Measurements from ENCODE around the gene FOSL1. TPM values are rescaled to one million over a fixed set of nuclear protein-coding genes. Genes with fewer than 3 reads are reported as not detected.

FOSL1 gene
- total and polyA plus RNA-seq, 11 donors: 0.22 to 48.1 (median 1.5) TPM

DNA sequence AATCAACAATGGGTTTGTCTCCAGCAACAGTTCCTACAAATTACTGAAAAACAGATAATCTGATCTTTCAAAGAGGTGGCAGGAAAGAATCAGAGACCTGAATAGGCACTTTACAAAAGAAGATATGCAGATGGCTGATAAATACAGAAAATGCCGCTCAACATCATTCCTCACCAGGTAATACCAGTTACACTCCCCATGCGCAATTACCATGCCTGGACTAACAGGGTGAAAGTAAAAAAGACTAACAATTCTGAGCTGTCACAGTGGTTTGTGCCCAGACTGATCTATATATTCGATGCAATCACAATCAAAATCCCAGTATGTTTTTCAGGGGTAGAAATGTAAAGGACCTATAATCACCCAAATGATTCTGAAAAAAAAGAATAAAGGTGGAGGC, 56.4 kb downstream of the FOSL1 start:
- Histone ChIP-seq H3K36me3 (no peaks in the 10 kb centered on the region), H3K9me3 (no peaks in the 10 kb centered on the region), H3K27me3 (no peaks in the 10 kb centered on the region), H3K27ac (no peak overlapping the region), H3K4me1 (no peaks in the 10 kb centered on the region), H3K4me3 (no peak overlapping the region)
- TF ChIP-seq, protein P1, sequence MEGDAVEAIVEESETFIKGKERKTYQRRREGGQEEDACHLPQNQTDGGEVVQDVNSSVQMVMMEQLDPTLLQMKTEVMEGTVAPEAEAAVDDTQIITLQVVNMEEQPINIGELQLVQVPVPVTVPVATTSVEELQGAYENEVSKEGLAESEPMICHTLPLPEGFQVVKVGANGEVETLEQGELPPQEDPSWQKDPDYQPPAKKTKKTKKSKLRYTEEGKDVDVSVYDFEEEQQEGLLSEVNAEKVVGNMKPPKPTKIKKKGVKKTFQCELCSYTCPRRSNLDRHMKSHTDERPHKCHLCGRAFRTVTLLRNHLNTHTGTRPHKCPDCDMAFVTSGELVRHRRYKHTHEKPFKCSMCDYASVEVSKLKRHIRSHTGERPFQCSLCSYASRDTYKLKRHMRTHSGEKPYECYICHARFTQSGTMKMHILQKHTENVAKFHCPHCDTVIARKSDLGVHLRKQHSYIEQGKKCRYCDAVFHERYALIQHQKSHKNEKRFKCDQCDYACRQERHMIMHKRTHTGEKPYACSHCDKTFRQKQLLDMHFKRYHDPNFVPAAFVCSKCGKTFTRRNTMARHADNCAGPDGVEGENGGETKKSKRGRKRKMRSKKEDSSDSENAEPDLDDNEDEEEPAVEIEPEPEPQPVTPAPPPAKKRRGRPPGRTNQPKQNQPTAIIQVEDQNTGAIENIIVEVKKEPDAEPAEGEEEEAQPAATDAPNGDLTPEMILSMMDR (IDR thresholded peaks at IDR 0.05): no peak
- no peak for TF ChIP-seq POLR2A (IDR thresholded peaks at IDR 0.05)
- DNase-seq: no peak
- no peak for ATAC-seq
- intact Hi-C loops (cut with DNase I): no loop called here
- 91 to 97% (median 97%) methylated on average over 3 of the region's 3 CpGs for WGBS, 4 donors

DNA sequence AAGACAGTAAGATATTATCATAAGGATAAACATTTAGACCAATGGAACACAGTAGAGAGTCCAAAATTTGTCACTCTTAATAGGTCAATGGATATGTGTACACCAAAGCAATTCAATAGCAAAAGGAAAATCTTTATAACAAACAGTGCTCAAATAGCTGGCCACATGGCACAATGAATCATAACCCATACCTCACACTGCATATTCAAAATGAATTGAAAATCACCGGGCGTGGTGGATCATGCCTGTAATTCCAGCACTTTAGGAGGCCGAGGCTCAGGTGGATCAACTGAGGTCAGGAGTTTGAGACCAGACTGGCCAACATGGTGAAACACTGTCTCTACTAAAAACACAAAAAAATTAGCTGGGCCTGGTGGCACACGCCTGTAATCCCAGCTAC, 58.0 kb downstream of the FOSL1 start:
- ATAC-seq (no peak), DNase-seq (no peak)
- Histone ChIP-seq H3K27me3 (no peaks in the 10 kb centered on the region), H3K27ac (no peak overlapping the region), H3K4me1 (no peaks in the 10 kb centered on the region), H3K36me3 (no peaks in the 10 kb centered on the region), H3K9me3 (no peaks in the 10 kb centered on the region), H3K4me3 (no peak overlapping the region)
- WGBS, 4 donors: 95 to 98% (median 97%) methylated on average over 4 of the region's 4 CpGs
- intact Hi-C loops (cut with DNase I): no loop called here
- TF ChIP-seq, protein P1 (IDR thresholded peaks at IDR 0.05): no peak
- TF ChIP-seq POLR2A (IDR thresholded peaks at IDR 0.05): no peak

Other genes with a start within 250 kb of the FOSL1 start
- 10 to 100 TPM; 31.2 to 86.4 (median 42.3) TPM for gene RELA, start 237.5 kb downstream of the FOSL1 start, total RNA-seq
- gene RELA, start 237.5 kb downstream of the FOSL1 start, polyA plus RNA-seq: 10 to 100 TPM; 22.2 to 49.5 TPM
- gene KAT5, start 188.1 kb downstream of the FOSL1 start, total RNA-seq: 10 to 100 TPM; 36.4 to 52.5 (median 40.1) TPM
- gene KAT5, start 188.1 kb downstream of the FOSL1 start, polyA plus RNA-seq: 10 to 100 TPM; 39.4 to 62.5 TPM
- gene RNASEH2C, start 179.6 kb downstream of the FOSL1 start, total RNA-seq: 100 to 1,000 TPM in 2 of 9 donors, 10 to 100 TPM in 7; 31.7 to 131 (median 44.6) TPM
- gene RNASEH2C, start 179.6 kb downstream of the FOSL1 start, polyA plus RNA-seq: 100 to 1,000 TPM in 1 of 2 donors, 10 to 100 TPM in 1; 90.5 to 120 TPM
- gene AP5B1, start 119.4 kb downstream of the FOSL1 start, total RNA-seq: 10 to 100 TPM in 2 of 9 donors, 1 to 10 TPM in 7; 5.4 to 17.7 (median 8.7) TPM
- 1 to 10 TPM; 4.4 to 9.5 TPM for gene AP5B1, start 119.4 kb downstream of the FOSL1 start, polyA plus RNA-seq
- gene OVOL1, start 113.3 kb downstream of the FOSL1 start, total RNA-seq: not detected
- gene OVOL1, start 113.3 kb downstream of the FOSL1 start, polyA plus RNA-seq: not detected
- gene SNX32, start 66.4 kb downstream of the FOSL1 start, total RNA-seq: under 1 TPM in 4 of 9 donors, not detected in 5; 0.13 to 0.52 (median 0.37) TPM
- gene SNX32, start 66.4 kb downstream of the FOSL1 start, polyA plus RNA-seq: under 1 TPM; 0.11 to 0.54 TPM
- 100 to 1,000 TPM; 289 to 839 (median 424) TPM for gene CFL1, start 42.2 kb downstream of the FOSL1 start, total RNA-seq
- gene CFL1, start 42.2 kb downstream of the FOSL1 start, polyA plus RNA-seq: 100 to 1,000 TPM; 289 to 973 TPM
- gene MUS81, start 40.0 kb downstream of the FOSL1 start, total RNA-seq: 10 to 100 TPM; 24.6 to 39.6 (median 35.5) TPM
- gene MUS81, start 40.0 kb downstream of the FOSL1 start, polyA plus RNA-seq: 10 to 100 TPM; 53.0 to 56.1 TPM
- 100 to 1,000 TPM in 3 of 9 donors, 10 to 100 TPM in 6; 67.7 to 123 (median 88.7) TPM for gene EFEMP2, start 27.6 kb downstream of the FOSL1 start, total RNA-seq
- 10 to 100 TPM; 43.6 to 86.6 TPM for gene EFEMP2, start 27.6 kb downstream of the FOSL1 start, polyA plus RNA-seq
- 1 to 10 TPM in 3 of 9 donors, under 1 TPM in 5, not detected in 1; 0.16 to 9.4 (median 0.90) TPM for gene CTSW, start 20.6 kb downstream of the FOSL1 start, total RNA-seq
- gene CTSW, start 20.6 kb downstream of the FOSL1 start, polyA plus RNA-seq: under 1 TPM; 0.17 to 0.53 TPM
- gene FIBP, start 11.9 kb downstream of the FOSL1 start, total RNA-seq: 10 to 100 TPM; 48.2 to 93.9 (median 57.3) TPM
- 10 to 100 TPM; 35.0 to 74.7 TPM for gene FIBP, start 11.9 kb downstream of the FOSL1 start, polyA plus RNA-seq
- 10 to 100 TPM; 32.3 to 78.1 (median 36.9) TPM for gene CCDC85B, start 9.7 kb downstream of the FOSL1 start, total RNA-seq
- 10 to 100 TPM; 31.3 to 62.1 TPM for gene CCDC85B, start 9.7 kb downstream of the FOSL1 start, polyA plus RNA-seq
- 10 to 100 TPM; 17.0 to 49.0 (median 39.5) TPM for gene C11orf68, start 18.7 kb upstream of the FOSL1 start, total RNA-seq
- gene C11orf68, start 18.7 kb upstream of the FOSL1 start, polyA plus RNA-seq: 10 to 100 TPM; 34.0 to 41.5 TPM
- gene DRAP1, start 19.0 kb upstream of the FOSL1 start, total RNA-seq: 100 to 1,000 TPM in 4 of 9 donors, 10 to 100 TPM in 5; 76.5 to 144 (median 96.9) TPM
- 100 to 1,000 TPM; 168 to 180 TPM for gene DRAP1, start 19.0 kb upstream of the FOSL1 start, polyA plus RNA-seq
- under 1 TPM in 1 of 9 donors, not detected in 8; 0.51 TPM for gene TSGA10IP, start 45.1 kb upstream of the FOSL1 start, total RNA-seq
- gene TSGA10IP, start 45.1 kb upstream of the FOSL1 start, polyA plus RNA-seq: not detected
- 10 to 100 TPM; 21.6 to 57.2 (median 31.1) TPM for gene SART1, start 61.3 kb upstream of the FOSL1 start, total RNA-seq
- 10 to 100 TPM; 40.4 to 70.1 TPM for gene SART1, start 61.3 kb upstream of the FOSL1 start, polyA plus RNA-seq
- gene EIF1AD, start 101.8 kb upstream of the FOSL1 start, total RNA-seq: 10 to 100 TPM; 13.0 to 25.2 (median 20.7) TPM
- 10 to 100 TPM; 12.9 to 44.0 TPM for gene EIF1AD, start 101.8 kb upstream of the FOSL1 start, polyA plus RNA-seq
- gene BANF1, start 102.1 kb upstream of the FOSL1 start, total RNA-seq: 100 to 1,000 TPM in 7 of 9 donors, 10 to 100 TPM in 2; 68.7 to 227 (median 187) TPM
- gene BANF1, start 102.1 kb upstream of the FOSL1 start, polyA plus RNA-seq: 100 to 1,000 TPM; 220 to 345 TPM
- 1 to 10 TPM in 3 of 9 donors, under 1 TPM in 1, not detected in 5; 0.87 to 8.3 (median 2.3) TPM for gene CST6, start 111.6 kb upstream of the FOSL1 start, total RNA-seq
- 1 to 10 TPM in 1 of 2 donors, not detected in 1; 6.3 TPM for gene CST6, start 111.6 kb upstream of the FOSL1 start, polyA plus RNA-seq
- gene CATSPER1, start 126.1 kb upstream of the FOSL1 start, total RNA-seq: under 1 TPM in 2 of 9 donors, not detected in 7; 0.35 to 0.91 TPM
- under 1 TPM in 1 of 2 donors, not detected in 1; 0.12 TPM for gene CATSPER1, start 126.1 kb upstream of the FOSL1 start, polyA plus RNA-seq
- gene GAL3ST3, start 148.8 kb upstream of the FOSL1 start, total RNA-seq: 1 to 10 TPM in 8 of 9 donors, under 1 TPM in 1; 0.96 to 4.9 (median 2.4) TPM
- 1 to 10 TPM in 1 of 2 donors, under 1 TPM in 1; 0.08 to 1.1 TPM for gene GAL3ST3, start 148.8 kb upstream of the FOSL1 start, polyA plus RNA-seq
- 10 to 100 TPM; 69.8 to 92.9 (median 79.6) TPM for gene SF3B2, start 152.0 kb upstream of the FOSL1 start, total RNA-seq
- gene SF3B2, start 152.0 kb upstream of the FOSL1 start, polyA plus RNA-seq: 100 to 1,000 TPM in 1 of 2 donors, 10 to 100 TPM in 1; 43.5 to 106 TPM
- 100 to 1,000 TPM in 3 of 9 donors, 10 to 100 TPM in 6; 39.2 to 151 (median 90.4) TPM for gene PACS1, start 169.9 kb upstream of the FOSL1 start, total RNA-seq
- gene PACS1, start 169.9 kb upstream of the FOSL1 start, polyA plus RNA-seq: 10 to 100 TPM; 30.6 to 40.2 TPM

Measured in heart left ventricle (tissue), 16 donors.